ENCODE data around the gene S100A5. TPM values are rescaled to one million over a fixed set of nuclear protein-coding genes. Genes with fewer than 3 reads are reported as not detected.
"Not testable (repeated sequence)": the region's sequence is repeated elsewhere in the genome, so short reads cannot be mapped to it uniquely, and the experiment has no call there.

The S100A5 gene
- total RNA-seq, 2 donors from 2014 or later, result not detected

GRCh38 chr1:153575081-153575491 lies 34.4 kb upstream of the S100A5 start:
- H3K27me3 Mint-ChIP-seq, result peaks cover 32 to 35% of the 10 kb centered on the region in 2 donors
- not testable (repeated sequence) for H3K9me3 Mint-ChIP-seq; H3K27ac Mint-ChIP-seq; DNase-seq (ENCODE audit: low spot score); H3K36me3 Mint-ChIP-seq; ATAC-seq; H3K4me3 Mint-ChIP-seq
- H3K4me1 Mint-ChIP-seq (ENCODE audit: low read depth in 2 of 2), result peaks cover 10 to 12% of the 10 kb centered on the region in 2 donors

- Mint-ChIP-seq H3K9me3 (no peaks in the 10 kb centered on the region), H3K4me1 (ENCODE audit: low read depth in 2 of 2) (peaks cover 15 to 17% of the 10 kb centered on the region in 2 donors), H3K27me3 (peaks cover 28 to 30% of the 10 kb centered on the region in 2 donors), H3K36me3 (no peaks in the 10 kb centered on the region), H3K27ac (peak overlapping the region in 1 of 2 donors; percentile 77), H3K4me3 (no peak overlapping the region)
- DNase-seq (ENCODE audit: low spot score), result no peak
- ATAC-seq, result no peak
These were observed 32.6 kb upstream of the S100A5 start for GRCh38 chr1:153573351-153573750.

- no peaks in the 10 kb centered on the region for H3K36me3 Mint-ChIP-seq
- H3K27ac Mint-ChIP-seq, result peak overlapping the region in 1 of 2 donors; percentile 77
- peaks cover 20 to 22% of the 10 kb centered on the region in 2 donors for H3K27me3 Mint-ChIP-seq
- peaks cover 21 to 23% of the 10 kb centered on the region in 2 donors for H3K4me1 Mint-ChIP-seq (ENCODE audit: low read depth in 2 of 2)
- H3K4me3 Mint-ChIP-seq, result no peak overlapping the region
- ATAC-seq (peak; percentile 74 to 78), DNase-seq (ENCODE audit: low spot score) (no peak)
- H3K9me3 Mint-ChIP-seq, result no peaks in the 10 kb centered on the region
These were observed 31.9 kb upstream of the S100A5 start for GRCh38 chr1:153572569-153573015.

- Mint-ChIP-seq H3K4me3 (no peak overlapping the region), H3K27me3 (peaks cover 16 to 17% of the 10 kb centered on the region in 2 donors), H3K4me1 (ENCODE audit: low read depth in 2 of 2) (peaks cover 25 to 28% of the 10 kb centered on the region in 2 donors), H3K27ac (peak overlapping the region in 1 of 2 donors; percentile 77), H3K9me3 (no peaks in the 10 kb centered on the region), H3K36me3 (no peaks in the 10 kb centered on the region)
- DNase-seq (ENCODE audit: low spot score), result no peak
- no peak for ATAC-seq
These were observed 31.0 kb upstream of the S100A5 start for GRCh38 chr1:153571706-153572105.

- no peak for ATAC-seq
- no peak overlapping the region for H3K4me3 Mint-ChIP-seq
- peaks cover 32 to 34% of the 10 kb centered on the region in 2 donors for H3K4me1 Mint-ChIP-seq (ENCODE audit: low read depth in 2 of 2)
- no peak for DNase-seq (ENCODE audit: low spot score)
- no peak overlapping the region for H3K27ac Mint-ChIP-seq
- H3K9me3 Mint-ChIP-seq, result no peaks in the 10 kb centered on the region
- H3K36me3 Mint-ChIP-seq, result no peaks in the 10 kb centered on the region
- peaks cover 16 to 17% of the 10 kb centered on the region in 2 donors for H3K27me3 Mint-ChIP-seq
These were observed 30.1 kb upstream of the S100A5 start for GRCh38 chr1:153570874-153571273.

GRCh38 chr1:153569465-153569864 lies 28.7 kb upstream of the S100A5 start:
- H3K4me1 Mint-ChIP-seq (ENCODE audit: low read depth in 2 of 2), result peaks cover 35 to 38% of the 10 kb centered on the region in 2 donors
- ATAC-seq (no peak), DNase-seq (ENCODE audit: low spot score) (no peak)
- H3K4me3 Mint-ChIP-seq, result no peak overlapping the region
- no peaks in the 10 kb centered on the region for H3K36me3 Mint-ChIP-seq
- H3K9me3 Mint-ChIP-seq, result no peaks in the 10 kb centered on the region
- H3K27ac Mint-ChIP-seq, result peak overlapping the region in 1 of 2 donors; percentile 45
- H3K27me3 Mint-ChIP-seq, result peaks cover 16 to 17% of the 10 kb centered on the region in 2 donors

- no peaks in the 10 kb centered on the region for H3K9me3 Mint-ChIP-seq
- ATAC-seq (peak; percentile 34), DNase-seq (ENCODE audit: low spot score) (peak; percentile 78)
- H3K27me3 Mint-ChIP-seq, result peaks cover 16 to 17% of the 10 kb centered on the region in 2 donors
- peak overlapping the region; percentile 70 to 91 for H3K27ac Mint-ChIP-seq
- H3K4me1 Mint-ChIP-seq (ENCODE audit: low read depth in 2 of 2), result peaks cover 35 to 38% of the 10 kb centered on the region in 2 donors
- H3K36me3 Mint-ChIP-seq, result no peaks in the 10 kb centered on the region
- H3K4me3 Mint-ChIP-seq, result peak overlapping the region; percentile 45
These were observed 27.8 kb upstream of the S100A5 start for GRCh38 chr1:153568367-153569099.

- peaks cover 16 to 17% of the 10 kb centered on the region in 2 donors for H3K27me3 Mint-ChIP-seq
- H3K9me3 Mint-ChIP-seq, result no peaks in the 10 kb centered on the region
- H3K4me3 Mint-ChIP-seq, result peak overlapping the region; percentile 30
- DNase-seq (ENCODE audit: low spot score) (no peak), ATAC-seq (no peak)
- H3K27ac Mint-ChIP-seq, result peak overlapping the region; percentile 70 to 91
- no peaks in the 10 kb centered on the region for H3K36me3 Mint-ChIP-seq
- H3K4me1 Mint-ChIP-seq (ENCODE audit: low read depth in 2 of 2), result peaks cover 30 to 31% of the 10 kb centered on the region in 2 donors
These were observed 27.1 kb upstream of the S100A5 start for GRCh38 chr1:153567621-153568366.

- Mint-ChIP-seq H3K27me3 (peaks cover 15 to 16% of the 10 kb centered on the region in 2 donors), H3K36me3 (no peaks in the 10 kb centered on the region)
These were observed 26.0 kb upstream of the S100A5 start for GRCh38 chr1:153566414-153567371.

GRCh38 chr1:153565529-153566374 lies 25.0 kb upstream of the S100A5 start, which contains the start of gene S100A2:
TSS of gene S100A2 (minus strand) at chr1:153565844. CDS start at chr1:153563877, 1,967 bp downstream.
- DNase-seq (ENCODE audit: low spot score), result peak; percentile 65
- H3K27me3 Mint-ChIP-seq, result peaks cover 10 to 13% of the 10 kb centered on the region in 2 donors
- peaks cover 23 to 28% of the 10 kb centered on the region in 2 donors for H3K4me1 Mint-ChIP-seq (ENCODE audit: low read depth in 2 of 2)
- H3K27ac Mint-ChIP-seq, result peak within 1 kb of the TSS; percentile 91 to 93
- peak within 1 kb of the TSS; percentile 81 for H3K4me3 Mint-ChIP-seq
- H3K36me3 Mint-ChIP-seq, result no peaks in the 10 kb centered on the region
- H3K9me3 Mint-ChIP-seq, result no peaks in the 10 kb centered on the region
- ATAC-seq, result peak; percentile 50 to 73

More at GRCh38 chr1:153566414-153567371, 26.0 kb upstream of the S100A5 start:
- H3K4me1 Mint-ChIP-seq (ENCODE audit: low read depth in 2 of 2), result peaks cover 26 to 28% of the 10 kb centered on the region in 2 donors
- peak overlapping the region; percentile 91 to 93 for H3K27ac Mint-ChIP-seq
- peak; percentile 90 for DNase-seq (ENCODE audit: low spot score)
- peak overlapping the region; percentile 55 for H3K4me3 Mint-ChIP-seq
- peak; percentile 95 for ATAC-seq
- H3K9me3 Mint-ChIP-seq, result no peaks in the 10 kb centered on the region

GRCh38 chr1:153563991-153564390 lies 23.3 kb upstream of the S100A5 start:
- Mint-ChIP-seq H3K9me3 (no peaks in the 10 kb centered on the region), H3K4me1 (ENCODE audit: low read depth in 2 of 2) (peaks cover 23 to 28% of the 10 kb centered on the region in 2 donors), H3K27me3 (no peaks in the 10 kb centered on the region), H3K27ac (no peak overlapping the region), H3K36me3 (no peaks in the 10 kb centered on the region), H3K4me3 (no peak overlapping the region)
- DNase-seq (ENCODE audit: low spot score) (no peak), ATAC-seq (no peak)

GRCh38 chr1:153563483-153563901 lies 22.8 kb upstream of the S100A5 start:
- Mint-ChIP-seq H3K36me3 (no peaks in the 10 kb centered on the region), H3K4me1 (ENCODE audit: low read depth in 2 of 2) (peaks cover 20 to 24% of the 10 kb centered on the region in 2 donors), H3K4me3 (no peak overlapping the region), H3K27ac (no peak overlapping the region), H3K27me3 (no peaks in the 10 kb centered on the region), H3K9me3 (no peaks in the 10 kb centered on the region)
- no peak for ATAC-seq
- no peak for DNase-seq (ENCODE audit: low spot score)
